GM23338 (cell line): ENCODE measurements around the gene GLTP. TPM values are rescaled to one million over a fixed set of nuclear protein-coding genes. Genes with fewer than 3 reads are reported as not detected.

Experiments
- ATAC-seq: fragments of 200-7000 bp; cut with Tn5 transposase; 3 replicates; pipeline ENCODE4 v1.9.1; 2020
- DNase-seq: peaks from one replicate; pipeline ENCODE4 v3.0.0-alpha.2; 2015; ENCODE audit warnings: low spot score
- H2AFZ ChIP-seq: fragments of 200-600 bp; sonication (generic); 2 replicates; pipeline ENCODE4 v1.8.0; 2016; ENCODE audit warnings: antibody characterized with exemption, mild to moderate bottlenecking, moderate library complexity
- H3F3A ChIP-seq: fragments of 200-600 bp; sonication (generic); replicated peaks from 2 replicates; pipeline ENCODE4 v1.8.0; 2017; ENCODE audit warnings: antibody characterized with exemption, mixed run types, low read depth
- H3K27ac ChIP-seq: fragments of 200-600 bp; sonication (generic); 2 replicates; pipeline ENCODE4 v1.6.1; 2016; ENCODE audit warnings: low read depth
- H3K27me3 ChIP-seq: fragments of 200-600 bp; sonication (generic); 2 replicates; pipeline ENCODE4 v1.8.0; 2016; ENCODE audit warnings: mild to moderate bottlenecking, mixed run types, moderate library complexity; ENCODE audit not compliant: insufficient read depth
- H3K36me3 ChIP-seq: fragments of 200-600 bp; sonication (generic); 2 replicates; pipeline ENCODE4 v1.8.0; 2016; ENCODE audit warnings: mild to moderate bottlenecking; ENCODE audit not compliant: insufficient read depth
- H3K4me1 ChIP-seq: fragments of 200-600 bp; sonication (generic); 2 replicates; pipeline ENCODE4 v1.8.0; 2016; ENCODE audit warnings: mild to moderate bottlenecking, moderate library complexity; ENCODE audit not compliant: insufficient read depth
- H3K4me2 ChIP-seq: fragments of 200-600 bp; sonication (generic); 2 replicates; pipeline ENCODE4 v1.7.1; 2017; ENCODE audit warnings: mixed run types
- H3K4me3 ChIP-seq: fragments of 200-600 bp; sonication (generic); 2 replicates; pipeline ENCODE4 v1.6.1; 2016; ENCODE audit warnings: mixed run types
- H3K79me2 ChIP-seq: fragments of 200-600 bp; sonication (generic); replicated peaks from 2 replicates; pipeline ENCODE4 v1.8.0; 2017; ENCODE audit warnings: mild to moderate bottlenecking; ENCODE audit not compliant: insufficient read depth
- H3K9me2 ChIP-seq: fragments of 200-600 bp; sonication (generic); 2 replicates; pipeline ENCODE4 v1.8.0; 2017; ENCODE audit not compliant: insufficient read depth
- H4K20me1 ChIP-seq: fragments of 200-600 bp; sonication (generic); replicated peaks from 2 replicates; pipeline ENCODE4 v1.8.0; 2017; ENCODE audit warnings: mild to moderate bottlenecking; ENCODE audit not compliant: insufficient read depth
- H3K27ac Mint-ChIP-seq: 2 replicates; pipeline ENCODE4 v1.8.0; 2020; ENCODE audit warnings: inconsistent platforms, mild to moderate bottlenecking, moderate library complexity, mixed read lengths
- H3K27me3 Mint-ChIP-seq: 3 replicates; pipeline ENCODE4 v1.8.0; 2022; ENCODE audit warnings: low read depth, mild to moderate bottlenecking, moderate library complexity, mixed read lengths, inconsistent platforms; ENCODE audit not compliant: insufficient read depth, poor library complexity
- H3K36me3 Mint-ChIP-seq: 3 replicates; pipeline ENCODE4 v1.8.0; 2021; ENCODE audit warnings: low read depth, mild to moderate bottlenecking, inconsistent platforms, moderate library complexity, mixed read lengths
- H3K4me1 Mint-ChIP-seq: 3 replicates; pipeline ENCODE4 v1.8.0; 2020; ENCODE audit warnings: mild to moderate bottlenecking, inconsistent platforms, mixed read lengths
- H3K4me3 Mint-ChIP-seq: 3 replicates; pipeline ENCODE4 v1.8.0; 2021; ENCODE audit warnings: moderate library complexity, mild to moderate bottlenecking, inconsistent platforms, mixed read lengths
- H3K9me3 Mint-ChIP-seq: 3 replicates; pipeline ENCODE4 v1.8.0; 2020; ENCODE audit warnings: moderate library complexity, mild to moderate bottlenecking, inconsistent platforms, mixed read lengths
- CREB1 ChIP-seq: fragments of 250-450 bp; sonication (Bioruptor Pico); IDR thresholded peaks from 2 replicates; pipeline ENCODE4 v1.5.0; 2020; ENCODE audit warnings: low read depth, mild to moderate bottlenecking, moderate library complexity
- EZH2 ChIP-seq: fragments of 200-600 bp; sonication (generic); IDR thresholded peaks from one replicate; pipeline ENCODE4 v1.8.0; 2017; ENCODE audit warnings: antibody characterized with exemption, mild to moderate bottlenecking, low read depth; ENCODE audit not compliant: unreplicated experiment
- EZH2phosphoT487 ChIP-seq: fragments of 200-600 bp; sonication (generic); IDR thresholded peaks from one replicate; pipeline ENCODE4 v1.8.1; 2018; ENCODE audit warnings: antibody characterized with exemption; ENCODE audit not compliant: unreplicated experiment
- JUNB ChIP-seq: IDR thresholded peaks from one replicate; pipeline ENCODE4 v1.6.1; 2016; ENCODE audit warnings: antibody characterized with exemption; ENCODE audit not compliant: unreplicated experiment
- NANOG ChIP-seq: IDR thresholded peaks from 2 replicates; pipeline ENCODE4 v1.6.1; 2016; ENCODE audit warnings: antibody characterized with exemption, borderline replicate concordance
- POLR2AphosphoS5 ChIP-seq: IDR thresholded peaks from 2 replicates; pipeline ENCODE4 v1.6.1; 2016; ENCODE audit warnings: antibody characterized with exemption, low read depth
- STAT1 ChIP-seq: IDR thresholded peaks from one replicate; pipeline ENCODE4 v1.6.1; 2016; ENCODE audit warnings: antibody characterized with exemption; ENCODE audit not compliant: unreplicated experiment
- ZNF114 ChIP-seq: fragments of 250-450 bp; sonication (Bioruptor Pico); IDR thresholded peaks from 2 replicates; pipeline ENCODE4 v1.5.0; 2020; ENCODE audit warnings: mild to moderate bottlenecking, moderate library complexity
- ZNF331 ChIP-seq: fragments of 250-450 bp; sonication (Bioruptor Pico); IDR thresholded peaks from 2 replicates; pipeline ENCODE4 v1.5.0; 2020; ENCODE audit warnings: low read depth, mild to moderate bottlenecking, moderate library complexity
- polyA plus RNA-seq: library from polyadenylated mRNA; unstranded; fragments of >200 nt; fragmentation: Nextera tagmentation; extraction: Ambion mirVana; gene quantifications from 2 replicates; pipeline ENCODE4 v1.2.1, GENCODE V29; 2016
- total RNA-seq: library from RNA; depleted of rRNA; stranded (reverse); fragments of >200 nt; shearing (Covaris generic); gene quantifications from 2 replicates; pipeline ENCODE4 v1.2.3, GENCODE V29; 2014
- TF ChIP-seq, protein P1 (sequence below), 2 experiments: fragments of 200-600 bp in 1 of 2; sonication (generic) in 1 of 2; conservative IDR thresholded peaks; 2 replicates each; pipeline versions ENCODE4 v1.5.1 to v1.6.1; 2016 to 2017; ENCODE audit warnings: antibody characterized with exemption in 2 of 2, low read depth in 2 of 2, mild to moderate bottlenecking in 2 of 2, moderate library complexity in 1 of 2
- TF ChIP-seq, protein P2 (sequence below): IDR thresholded peaks from one replicate; pipeline ENCODE4 v1.6.1; 2018; ENCODE audit warnings: antibody characterized with exemption; ENCODE audit not compliant: unreplicated experiment
- TF ChIP-seq, protein P3 (sequence below): IDR thresholded peaks from 2 replicates; pipeline ENCODE4 v1.6.1; 2016; ENCODE audit warnings: antibody characterized with exemption
- TF ChIP-seq, protein P4 (sequence below): fragments of 250-450 bp; sonication (Bioruptor Pico); IDR thresholded peaks from 2 replicates; pipeline ENCODE4 v1.5.0; 2020; ENCODE audit warnings: mild to moderate bottlenecking, moderate library complexity

Gene GLTP
- total and polyA plus RNA-seq, 2 experiments from 2014 or later, result 26.5 to 30.2 TPM

DNA sequence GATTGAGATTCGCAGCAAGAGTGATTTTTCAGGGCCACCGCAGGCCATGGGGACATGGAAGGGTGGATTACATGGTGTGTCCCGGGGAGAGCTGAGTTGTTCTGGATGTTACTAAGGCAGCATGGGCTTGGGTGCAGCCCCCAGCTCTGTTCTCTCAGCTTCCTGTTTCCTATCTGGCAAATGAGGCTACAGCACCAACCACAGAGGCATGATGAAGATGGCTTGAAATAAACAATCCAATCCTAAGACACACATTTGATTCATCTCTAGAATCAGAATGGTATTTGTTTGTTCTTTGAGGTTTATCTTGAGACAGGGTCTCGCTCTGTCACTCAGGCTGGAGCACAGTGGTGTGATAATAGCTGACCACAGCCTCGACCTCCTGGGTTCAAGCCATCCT lies 21.6 kb downstream of the GLTP start (continued):
- TF ChIP-seq JUNB (no peak), EZH2phosphoT487 (no peak), POLR2AphosphoS5 (no peak)

DNA sequence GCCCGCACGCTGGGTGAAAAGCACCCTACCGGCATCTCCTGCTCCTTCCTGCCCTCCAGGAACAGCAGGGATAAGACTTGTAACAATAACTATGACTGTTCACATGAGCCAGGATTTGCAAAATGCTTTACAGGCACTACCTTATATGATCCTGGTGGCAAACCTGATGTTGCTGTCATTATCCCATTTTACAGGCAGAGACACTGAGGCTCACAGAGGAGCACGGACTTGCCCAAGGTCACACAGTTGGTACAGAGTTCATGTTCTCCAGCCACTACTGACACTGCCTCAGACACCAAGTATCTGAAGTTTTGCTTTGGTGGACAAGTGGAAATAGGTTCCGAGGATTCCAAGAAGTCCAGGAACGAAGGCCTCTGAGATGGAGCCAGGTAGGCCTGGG lies 22.6 kb downstream of the GLTP start:
- Histone ChIP-seq H3K36me3 (peaks cover 3% of the 10 kb centered on the region; the same call in 1 of the 2 replicates), H2AFZ (no peak overlapping the region), H3K79me2 (no peaks in the 10 kb centered on the region), H3K4me3 (no peak overlapping the region), H4K20me1 (peaks cover 3% of the 10 kb centered on the region; the same call in 1 of the 2 replicates), H3K4me1 (no peaks in the 10 kb centered on the region), H3K4me2 (no peak overlapping the region), H3K9me2 (no peaks in the 10 kb centered on the region), H3K27me3 (no peaks in the 10 kb centered on the region), H3F3A (no peaks in the 10 kb centered on the region), H3K27ac (no peak overlapping the region)
- TF ChIP-seq, protein P1, sequence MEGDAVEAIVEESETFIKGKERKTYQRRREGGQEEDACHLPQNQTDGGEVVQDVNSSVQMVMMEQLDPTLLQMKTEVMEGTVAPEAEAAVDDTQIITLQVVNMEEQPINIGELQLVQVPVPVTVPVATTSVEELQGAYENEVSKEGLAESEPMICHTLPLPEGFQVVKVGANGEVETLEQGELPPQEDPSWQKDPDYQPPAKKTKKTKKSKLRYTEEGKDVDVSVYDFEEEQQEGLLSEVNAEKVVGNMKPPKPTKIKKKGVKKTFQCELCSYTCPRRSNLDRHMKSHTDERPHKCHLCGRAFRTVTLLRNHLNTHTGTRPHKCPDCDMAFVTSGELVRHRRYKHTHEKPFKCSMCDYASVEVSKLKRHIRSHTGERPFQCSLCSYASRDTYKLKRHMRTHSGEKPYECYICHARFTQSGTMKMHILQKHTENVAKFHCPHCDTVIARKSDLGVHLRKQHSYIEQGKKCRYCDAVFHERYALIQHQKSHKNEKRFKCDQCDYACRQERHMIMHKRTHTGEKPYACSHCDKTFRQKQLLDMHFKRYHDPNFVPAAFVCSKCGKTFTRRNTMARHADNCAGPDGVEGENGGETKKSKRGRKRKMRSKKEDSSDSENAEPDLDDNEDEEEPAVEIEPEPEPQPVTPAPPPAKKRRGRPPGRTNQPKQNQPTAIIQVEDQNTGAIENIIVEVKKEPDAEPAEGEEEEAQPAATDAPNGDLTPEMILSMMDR (conservative IDR thresholded peaks at IDR 0.05; ENCODE audit: low read depth in 2 of 2), result no peak
- no peak for TF ChIP-seq STAT1
- TF ChIP-seq, protein P2, sequence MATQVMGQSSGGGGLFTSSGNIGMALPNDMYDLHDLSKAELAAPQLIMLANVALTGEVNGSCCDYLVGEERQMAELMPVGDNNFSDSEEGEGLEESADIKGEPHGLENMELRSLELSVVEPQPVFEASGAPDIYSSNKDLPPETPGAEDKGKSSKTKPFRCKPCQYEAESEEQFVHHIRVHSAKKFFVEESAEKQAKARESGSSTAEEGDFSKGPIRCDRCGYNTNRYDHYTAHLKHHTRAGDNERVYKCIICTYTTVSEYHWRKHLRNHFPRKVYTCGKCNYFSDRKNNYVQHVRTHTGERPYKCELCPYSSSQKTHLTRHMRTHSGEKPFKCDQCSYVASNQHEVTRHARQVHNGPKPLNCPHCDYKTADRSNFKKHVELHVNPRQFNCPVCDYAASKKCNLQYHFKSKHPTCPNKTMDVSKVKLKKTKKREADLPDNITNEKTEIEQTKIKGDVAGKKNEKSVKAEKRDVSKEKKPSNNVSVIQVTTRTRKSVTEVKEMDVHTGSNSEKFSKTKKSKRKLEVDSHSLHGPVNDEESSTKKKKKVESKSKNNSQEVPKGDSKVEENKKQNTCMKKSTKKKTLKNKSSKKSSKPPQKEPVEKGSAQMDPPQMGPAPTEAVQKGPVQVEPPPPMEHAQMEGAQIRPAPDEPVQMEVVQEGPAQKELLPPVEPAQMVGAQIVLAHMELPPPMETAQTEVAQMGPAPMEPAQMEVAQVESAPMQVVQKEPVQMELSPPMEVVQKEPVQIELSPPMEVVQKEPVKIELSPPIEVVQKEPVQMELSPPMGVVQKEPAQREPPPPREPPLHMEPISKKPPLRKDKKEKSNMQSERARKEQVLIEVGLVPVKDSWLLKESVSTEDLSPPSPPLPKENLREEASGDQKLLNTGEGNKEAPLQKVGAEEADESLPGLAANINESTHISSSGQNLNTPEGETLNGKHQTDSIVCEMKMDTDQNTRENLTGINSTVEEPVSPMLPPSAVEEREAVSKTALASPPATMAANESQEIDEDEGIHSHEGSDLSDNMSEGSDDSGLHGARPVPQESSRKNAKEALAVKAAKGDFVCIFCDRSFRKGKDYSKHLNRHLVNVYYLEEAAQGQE, result no peak
- TF ChIP-seq EZH2, result no peak
- TF ChIP-seq ZNF114 (CRISPR knock-in tag), result no peak
- no peak for TF ChIP-seq ZNF331 (CRISPR knock-in tag)
- TF ChIP-seq, protein P3, sequence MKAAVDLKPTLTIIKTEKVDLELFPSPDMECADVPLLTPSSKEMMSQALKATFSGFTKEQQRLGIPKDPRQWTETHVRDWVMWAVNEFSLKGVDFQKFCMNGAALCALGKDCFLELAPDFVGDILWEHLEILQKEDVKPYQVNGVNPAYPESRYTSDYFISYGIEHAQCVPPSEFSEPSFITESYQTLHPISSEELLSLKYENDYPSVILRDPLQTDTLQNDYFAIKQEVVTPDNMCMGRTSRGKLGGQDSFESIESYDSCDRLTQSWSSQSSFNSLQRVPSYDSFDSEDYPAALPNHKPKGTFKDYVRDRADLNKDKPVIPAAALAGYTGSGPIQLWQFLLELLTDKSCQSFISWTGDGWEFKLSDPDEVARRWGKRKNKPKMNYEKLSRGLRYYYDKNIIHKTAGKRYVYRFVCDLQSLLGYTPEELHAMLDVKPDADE, result no peak
- no peak for TF ChIP-seq EZH2phosphoT487
- no peak for TF ChIP-seq JUNB
- TF ChIP-seq, protein P4, sequence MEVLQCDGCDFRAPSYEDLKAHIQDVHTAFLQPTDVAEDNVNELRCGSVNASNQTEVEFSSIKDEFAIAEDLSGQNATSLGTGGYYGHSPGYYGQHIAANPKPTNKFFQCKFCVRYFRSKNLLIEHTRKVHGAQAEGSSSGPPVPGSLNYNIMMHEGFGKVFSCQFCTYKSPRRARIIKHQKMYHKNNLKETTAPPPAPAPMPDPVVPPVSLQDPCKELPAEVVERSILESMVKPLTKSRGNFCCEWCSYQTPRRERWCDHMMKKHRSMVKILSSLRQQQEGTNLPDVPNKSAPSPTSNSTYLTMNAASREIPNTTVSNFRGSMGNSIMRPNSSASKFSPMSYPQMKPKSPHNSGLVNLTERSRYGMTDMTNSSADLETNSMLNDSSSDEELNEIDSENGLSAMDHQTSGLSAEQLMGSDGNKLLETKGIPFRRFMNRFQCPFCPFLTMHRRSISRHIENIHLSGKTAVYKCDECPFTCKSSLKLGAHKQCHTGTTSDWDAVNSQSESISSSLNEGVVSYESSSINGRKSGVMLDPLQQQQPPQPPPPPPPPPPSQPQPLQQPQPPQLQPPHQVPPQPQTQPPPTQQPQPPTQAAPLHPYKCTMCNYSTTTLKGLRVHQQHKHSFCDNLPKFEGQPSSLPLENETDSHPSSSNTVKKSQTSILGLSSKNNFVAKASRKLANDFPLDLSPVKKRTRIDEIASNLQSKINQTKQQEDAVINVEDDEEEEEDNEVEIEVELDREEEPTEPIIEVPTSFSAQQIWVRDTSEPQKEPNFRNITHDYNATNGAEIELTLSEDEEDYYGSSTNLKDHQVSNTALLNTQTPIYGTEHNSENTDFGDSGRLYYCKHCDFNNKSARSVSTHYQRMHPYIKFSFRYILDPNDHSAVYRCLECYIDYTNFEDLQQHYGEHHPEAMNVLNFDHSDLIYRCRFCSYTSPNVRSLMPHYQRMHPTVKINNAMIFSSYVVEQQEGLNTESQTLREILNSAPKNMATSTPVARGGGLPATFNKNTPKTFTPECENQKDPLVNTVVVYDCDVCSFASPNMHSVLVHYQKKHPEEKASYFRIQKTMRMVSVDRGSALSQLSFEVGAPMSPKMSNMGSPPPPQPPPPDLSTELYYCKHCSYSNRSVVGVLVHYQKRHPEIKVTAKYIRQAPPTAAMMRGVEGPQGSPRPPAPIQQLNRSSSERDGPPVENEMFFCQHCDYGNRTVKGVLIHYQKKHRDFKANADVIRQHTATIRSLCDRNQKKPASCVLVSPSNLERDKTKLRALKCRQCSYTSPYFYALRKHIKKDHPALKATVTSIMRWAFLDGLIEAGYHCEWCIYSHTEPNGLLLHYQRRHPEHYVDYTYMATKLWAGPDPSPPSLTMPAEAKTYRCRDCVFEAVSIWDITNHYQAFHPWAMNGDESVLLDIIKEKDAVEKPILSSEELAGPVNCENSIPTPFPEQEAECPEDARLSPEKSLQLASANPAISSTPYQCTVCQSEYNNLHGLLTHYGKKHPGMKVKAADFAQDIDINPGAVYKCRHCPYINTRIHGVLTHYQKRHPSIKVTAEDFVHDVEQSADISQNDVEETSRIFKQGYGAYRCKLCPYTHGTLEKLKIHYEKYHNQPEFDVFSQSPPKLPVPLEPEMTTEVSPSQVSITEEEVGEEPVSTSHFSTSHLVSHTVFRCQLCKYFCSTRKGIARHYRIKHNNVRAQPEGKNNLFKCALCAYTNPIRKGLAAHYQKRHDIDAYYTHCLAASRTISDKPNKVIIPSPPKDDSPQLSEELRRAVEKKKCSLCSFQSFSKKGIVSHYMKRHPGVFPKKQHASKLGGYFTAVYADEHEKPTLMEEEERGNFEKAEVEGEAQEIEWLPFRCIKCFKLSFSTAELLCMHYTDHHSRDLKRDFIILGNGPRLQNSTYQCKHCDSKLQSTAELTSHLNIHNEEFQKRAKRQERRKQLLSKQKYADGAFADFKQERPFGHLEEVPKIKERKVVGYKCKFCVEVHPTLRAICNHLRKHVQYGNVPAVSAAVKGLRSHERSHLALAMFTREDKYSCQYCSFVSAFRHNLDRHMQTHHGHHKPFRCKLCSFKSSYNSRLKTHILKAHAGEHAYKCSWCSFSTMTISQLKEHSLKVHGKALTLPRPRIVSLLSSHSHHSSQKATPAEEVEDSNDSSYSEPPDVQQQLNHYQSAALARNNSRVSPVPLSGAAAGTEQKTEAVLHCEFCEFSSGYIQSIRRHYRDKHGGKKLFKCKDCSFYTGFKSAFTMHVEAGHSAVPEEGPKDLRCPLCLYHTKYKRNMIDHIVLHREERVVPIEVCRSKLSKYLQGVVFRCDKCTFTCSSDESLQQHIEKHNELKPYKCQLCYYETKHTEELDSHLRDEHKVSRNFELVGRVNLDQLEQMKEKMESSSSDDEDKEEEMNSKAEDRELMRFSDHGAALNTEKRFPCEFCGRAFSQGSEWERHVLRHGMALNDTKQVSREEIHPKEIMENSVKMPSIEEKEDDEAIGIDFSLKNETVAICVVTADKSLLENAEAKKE (CRISPR knock-in tag), result no peak
- TF ChIP-seq CREB1, result no peak
- TF ChIP-seq NANOG, result no peak
- Mint-ChIP-seq H3K9me3 (no peaks in the 10 kb centered on the region), H3K4me1 (no peaks in the 10 kb centered on the region), H3K4me3 (no peak overlapping the region), H3K36me3 (peaks cover 22% of the 10 kb centered on the region; the same call in 2 of the 3 replicates), H3K27me3 (no peaks in the 10 kb centered on the region), H3K27ac (no peak overlapping the region)
- ATAC-seq (no peak), DNase-seq (no peak)
